OCI-LY3 (cell line): ENCODE results near the gene SDK2.

Experiments
- H2AFZ ChIP-seq: fragments of 200-600, 300-600 bp; shearing (Covaris generic); 2 replicates; pipeline ENCODE4 v1.6.0; 2014; ENCODE audit warnings: antibody characterized with exemption, low read depth, low read length
- H3K27ac ChIP-seq: fragments of 200-600, 300-600 bp; sonication (generic); 2 replicates; pipeline ENCODE4 v1.5.1; 2014; ENCODE audit warnings: mild to moderate bottlenecking, low read length, moderate library complexity, mixed read lengths
- H3K27me3 ChIP-seq: fragments of 200-600, 300-600 bp; sonication (generic); 2 replicates; pipeline ENCODE4 v1.6.1; 2014; ENCODE audit warnings: low read depth, low read length, mixed read lengths
- H3K36me3 ChIP-seq: fragments of 200-600, 300-600 bp; sonication (generic); replicated peaks from 2 replicates; pipeline ENCODE3; 2014; ENCODE audit warnings: low read depth, low read length, mixed read lengths
- H3K4me1 ChIP-seq: fragments of 300-600, 200-600 bp; sonication (generic); 2 replicates; pipeline ENCODE4 v1.6.1; 2014; ENCODE audit warnings: low read length, mixed read lengths
- H3K4me2 ChIP-seq: fragments of 200-600, 300-600 bp; sonication (generic); 2 replicates; pipeline ENCODE4 v1.6.1; 2014; ENCODE audit warnings: low read length, mixed read lengths
- H3K4me3 ChIP-seq: fragments of 300-600, 200-600 bp; sonication (generic); 2 replicates; pipeline ENCODE4 v1.5.1; 2014; ENCODE audit warnings: antibody characterized with exemption, mild to moderate bottlenecking, low read length, moderate library complexity
- H3K79me2 ChIP-seq: fragments of 300-600, 200-600 bp; shearing (Covaris generic); 2 replicates; pipeline ENCODE4 v1.6.1; 2014; ENCODE audit warnings: mild to moderate bottlenecking, low read length, mixed read lengths
- H3K9ac ChIP-seq: fragments of 300-600, 200-600 bp; shearing (Covaris generic); 2 replicates; pipeline ENCODE4 v1.6.0; 2014; ENCODE audit warnings: mild to moderate bottlenecking, low read length, moderate library complexity
- H3K9me3 ChIP-seq: fragments of 200-600, 300-600 bp; shearing (Covaris generic); 2 replicates; pipeline ENCODE4 v1.6.1; 2014; ENCODE audit warnings: low read length, mixed read lengths; ENCODE audit not compliant: insufficient read depth
- H4K20me1 ChIP-seq: fragments of 200-600, 300-600 bp; sonication (generic); 2 replicates; pipeline ENCODE4 v1.6.1; 2016; ENCODE audit warnings: low read length, mixed read lengths; ENCODE audit not compliant: insufficient read depth
- CTCF ChIP-seq: fragments of 200-600, 300-600 bp; sonication (generic); IDR thresholded peaks from 2 replicates; pipeline ENCODE4 v1.5.1; 2014; ENCODE audit warnings: antibody characterized with exemption, low read length, low read depth
- EZH2phosphoT487 ChIP-seq: fragments of 200-600 bp; shearing (Covaris generic); IDR thresholded peaks from 2 replicates; pipeline ENCODE4 v1.6.1; 2018; ENCODE audit warnings: antibody characterized with exemption, mixed run types, low read depth

The SDK2 gene

GRCh38 chr17:73616120-73616872 lies 27.9 kb downstream of the SDK2 start:
- Histone ChIP-seq H3K27ac (no peak overlapping the region), H4K20me1 (no peaks in the 10 kb centered on the region), H3K79me2 (no peaks in the 10 kb centered on the region), H3K9me3 (no peaks in the 10 kb centered on the region), H3K4me1 (no peaks in the 10 kb centered on the region), H3K9ac (no peak overlapping the region), H3K27me3 (peaks cover 11% of the 10 kb centered on the region; the same call in 1 of the 2 replicates), H3K36me3 (no peaks in the 10 kb centered on the region), H3K4me3 (no peak overlapping the region), H2AFZ (no peak overlapping the region), H3K4me2 (no peak overlapping the region)
- TF ChIP-seq CTCF (no peak), EZH2phosphoT487 (no peak)

GRCh38 chr17:73614256-73614655 lies 30.0 kb downstream of the SDK2 start:
- H3K9me3 ChIP-seq = no peaks in the 10 kb centered on the region
- TF ChIP-seq CTCF = no peak
- no peak for TF ChIP-seq EZH2phosphoT487
- no peaks in the 10 kb centered on the region for H3K36me3 ChIP-seq
- H3K79me2 ChIP-seq = no peaks in the 10 kb centered on the region
- H3K27me3 ChIP-seq = peaks cover 5% of the 10 kb centered on the region; the same call in 1 of the 2 replicates
- no peak overlapping the region for H3K9ac ChIP-seq
- no peak overlapping the region for H3K4me2 ChIP-seq
- no peak overlapping the region for H2AFZ ChIP-seq
- H3K27ac ChIP-seq = no peak overlapping the region
- no peak overlapping the region for H3K4me3 ChIP-seq
- no peaks in the 10 kb centered on the region for H3K4me1 ChIP-seq
- H4K20me1 ChIP-seq = no peaks in the 10 kb centered on the region

- no peak overlapping the region for H3K27ac ChIP-seq
- H3K4me3 ChIP-seq = no peak overlapping the region
- no peak overlapping the region for H3K9ac ChIP-seq
- no peaks in the 10 kb centered on the region for H3K79me2 ChIP-seq
- no peaks in the 10 kb centered on the region for H3K9me3 ChIP-seq
- H2AFZ ChIP-seq = no peak overlapping the region
- H4K20me1 ChIP-seq = no peaks in the 10 kb centered on the region
- no peaks in the 10 kb centered on the region for H3K36me3 ChIP-seq
- TF ChIP-seq EZH2phosphoT487 (no peak), CTCF (no peak)
- H3K27me3 ChIP-seq = 0 out of 2 replicates have a peak, but pooled peaks cover 3% of the 10 kb centered on the region
- no peak overlapping the region for H3K4me2 ChIP-seq
- no peaks in the 10 kb centered on the region for H3K4me1 ChIP-seq
Observed at GRCh38 chr17:73613271-73614233, 30.7 kb downstream of the SDK2 start.

- Histone ChIP-seq H3K27ac (no peak overlapping the region), H3K36me3 (no peaks in the 10 kb centered on the region), H3K27me3 (0 out of 2 replicates have a peak, but pooled peaks cover 3% of the 10 kb centered on the region), H4K20me1 (no peaks in the 10 kb centered on the region), H3K9me3 (no peaks in the 10 kb centered on the region), H3K9ac (no peak overlapping the region), H2AFZ (no peak overlapping the region), H3K4me3 (no peak overlapping the region), H3K4me1 (no peaks in the 10 kb centered on the region), H3K79me2 (no peaks in the 10 kb centered on the region), H3K4me2 (no peak overlapping the region)
- TF ChIP-seq EZH2phosphoT487 (no peak), CTCF (no peak)
Observed at GRCh38 chr17:73612031-73612472, 32.2 kb downstream of the SDK2 start.
